K562 (cell line): Measurements from ENCODE around the gene CLCF1. TPM values are rescaled to one million over a fixed set of nuclear protein-coding genes. Genes with fewer than 3 reads are reported as not detected.

Experiments
- CREB1 ChIP-seq, 2 experiments: sonication (generic) in 1 of 2; formaldehyde crosslinking in 1 of 2; IDR thresholded peaks; 2 replicates each; pipeline versions ENCODE4 v1.6.1 to v1.8.0; 2012 to 2022; ENCODE audit warnings: inconsistent platforms in 1 of 2, mild to moderate bottlenecking in 1 of 2, missing genetic modification reagents in 1 of 2, moderate library complexity in 1 of 2
- CXXC5 ChIP-seq: fragments of 250-450 bp; sonication (Bioruptor Pico); IDR thresholded peaks from 2 replicates; pipeline ENCODE4 v1.8.0; 2022; ENCODE audit warnings: inconsistent platforms, mild to moderate bottlenecking, moderate library complexity
- GABPA ChIP-seq: fragments of 200-800 bp; sonication (Bioruptor generic); conservative IDR thresholded peaks from 2 replicates; pipeline ENCODE4 v1.6.1; 2016; ENCODE audit warnings: low read depth, missing genetic modification characterization, missing compliant biosample characterization
- ILF3 ChIP-seq: fragments of 450-650 bp; IDR thresholded peaks from 2 replicates; pipeline ENCODE4 v1.6.1; 2018; ENCODE audit warnings: antibody characterized with exemption, mild to moderate bottlenecking, moderate library complexity, borderline replicate concordance
- IRF9 ChIP-seq: fragments of 450-650 bp; IDR thresholded peaks from 2 replicates; pipeline ENCODE4 v1.6.1; 2016; ENCODE audit warnings: missing biosample characterization, missing genetic modification characterization
- KLF6 ChIP-seq: fragments of 250-450 bp; sonication (Bioruptor Pico); IDR thresholded peaks from 2 replicates; pipeline ENCODE4 v1.4.0; 2020; ENCODE audit warnings: mild to moderate bottlenecking, moderate library complexity, borderline replicate concordance
- L3MBTL2 ChIP-seq: fragments of 450-650 bp; IDR thresholded peaks from 2 replicates; pipeline ENCODE4 v1.6.1; 2016; ENCODE audit warnings: mild to moderate bottlenecking, moderate library complexity
- MBD2 ChIP-seq: sonication (generic); IDR thresholded peaks from 2 replicates; pipeline ENCODE4 v1.6.1; 2016; ENCODE audit warnings: low read depth, borderline replicate concordance
- POLR2AphosphoS2 ChIP-seq: IDR thresholded peaks from 2 replicates; pipeline ENCODE4 v1.6.1; 2012; ENCODE audit warnings: low read length, improper control_type of control experiment
- POLR2AphosphoS5 ChIP-seq: IDR thresholded peaks from 2 replicates; pipeline ENCODE4 v1.6.1; 2011; ENCODE audit warnings: mild to moderate bottlenecking, low read depth, low read length, moderate library complexity; ENCODE audit not compliant: control insufficient read depth, insufficient read depth
- POLR2B ChIP-seq: fragments of 450-650 bp; IDR thresholded peaks from 2 replicates; pipeline ENCODE4 v1.6.1; 2018; ENCODE audit warnings: low read depth; ENCODE audit not compliant: partially characterized antibody
- RAD21 ChIP-seq, 2 experiments: fragments of 250-450 bp in 1 of 2; fragments of 450-650 bp in 1 of 2; sonication (Bioruptor Pico) in 1 of 2; formaldehyde crosslinking in 1 of 2; IDR thresholded peaks in 1 of 2; conservative IDR thresholded peaks in 1 of 2; 2 replicates each; pipeline versions ENCODE4 v1.4.0 to v1.8.0; 2020 to 2022; ENCODE audit warnings: mild to moderate bottlenecking in 2 of 2, moderate library complexity in 1 of 2
- RERE ChIP-seq: sonication (generic); formaldehyde crosslinking; IDR thresholded peaks from 2 replicates; pipeline ENCODE4 v1.8.0; 2023; ENCODE audit warnings: missing genetic modification reagents, mild to moderate bottlenecking, borderline replicate concordance
- STAG1 ChIP-seq: sonication (generic); formaldehyde crosslinking; IDR thresholded peaks from 2 replicates; pipeline ENCODE4 v1.5.0; 2020; ENCODE audit warnings: missing genetic modification reagents, borderline replicate concordance
- THAP12 ChIP-seq: fragments of 250-450 bp; sonication (Bioruptor Pico); IDR thresholded peaks from 2 replicates; pipeline ENCODE4 v1.9.0; 2021; ENCODE audit warnings: mild to moderate bottlenecking, inconsistent platforms
- ZBTB7A ChIP-seq: IDR thresholded peaks from 2 replicates; pipeline ENCODE4 v1.6.1; 2011; ENCODE audit warnings: low read depth, mild to moderate bottlenecking, low read length, moderate library complexity, borderline replicate concordance; ENCODE audit not compliant: control insufficient read depth
- ZNF224 ChIP-seq: sonication (generic); formaldehyde crosslinking; IDR thresholded peaks from 2 replicates; pipeline ENCODE4 v1.8.0; 2022; ENCODE audit warnings: mild to moderate bottlenecking, missing genetic modification reagents
- polyA plus RNA-seq, 8 experiments: library from polyadenylated mRNA; depleted of rRNA in 4 of 8; stranded (reverse) in 5 of 8; unstranded in 3 of 8; fragments of >200 nt; fragmentation: Nextera tagmentation in 2 of 8; fragmentation: Illumina TruSeq in 1 of 8; extraction: Ambion mirVana in 2 of 8; extraction: Trizol in 1 of 8; gene quantifications; 2 replicates each; pipeline versions ENCODE4 v1.2.1 to v1.2.3, GENCODE V29; 2011 to 2014; ENCODE audit warnings: inconsistent platforms in 1 of 8, missing spikeins in 1 of 8
- total RNA-seq, 7 experiments: library from RNA; depleted of rRNA in 6 of 7; stranded (reverse); fragments of >200 nt in 6 of 7; fragmentation: Illumina TruSeq in 2 of 7; extraction: Trizol in 2 of 7; gene quantifications; 2 replicates each; pipeline versions ENCODE4 v1.2.1 to v1.2.3, GENCODE V29; 2011 to 2021; ENCODE audit warnings: low replicate concordance in 1 of 7

CLCF1 gene
- total and polyA plus RNA-seq, 9 of the 15 experiments (the other 6 are each of a cell fraction or from before 2014, with no cell fraction given): 0.49 to 5.8 (median 3.0) TPM

GRCh38 chr11:67401495-67402191 is 28.2 kb upstream of the CLCF1 start, which contains the start of gene PPP1CA (continued):
- TF ChIP-seq THAP12: peak; percentile 31; the same call in 1 of the 2 replicates
- peak; percentile 88 for TF ChIP-seq POLR2B
- peak; percentile 63 for TF ChIP-seq ZBTB7A
- TF ChIP-seq L3MBTL2: peak; percentile 72
- peak; percentile 66 to 78 for TF ChIP-seq RAD21 (CRISPR knock-in tag; conservative IDR thresholded peaks at IDR 0.05 in 1 of 2, IDR thresholded peaks at IDR 0.05 in 1 of 2)
- peak; percentile 55; the same call in 1 of the 2 replicates for TF ChIP-seq POLR2AphosphoS5
- no peak for TF ChIP-seq ZNF224 (CRISPR knock-in tag)
- peak; percentile 84 for TF ChIP-seq CXXC5
- peak; percentile 18; the same call in 1 of the 2 replicates for TF ChIP-seq STAG1 (CRISPR knock-in tag)
- TF ChIP-seq MBD2: peak; percentile 10; the same call in 1 of the 2 replicates
- TF ChIP-seq KLF6 (CRISPR knock-in tag): peak; percentile 34; the same call in 1 of the 2 replicates
- TF ChIP-seq CREB1 (IDR thresholded peaks at IDR 0.05): peak; percentile 1; the same call in 1 of the 2 replicates
- TF ChIP-seq CREB1 (CRISPR knock-in tag; IDR thresholded peaks at IDR 0.05): no peak
- TF ChIP-seq ILF3: 0 out of 2 replicates have a peak, but pooled peaks have one; percentile 79
- peak; percentile 35; the same call in 1 of the 2 replicates for TF ChIP-seq POLR2AphosphoS2
- TF ChIP-seq GABPA: peak; percentile 94
- no peak for TF ChIP-seq RERE (CRISPR knock-in tag)
- no peak for TF ChIP-seq IRF9 (tag)
